MCF 10A (cell line): ENCODE data around the gene FABP3. TPM values are rescaled to one million over a fixed set of nuclear protein-coding genes. Genes with fewer than 3 reads are reported as not detected.

ENCODE experiments used
- BruUV-seq: library from RNA; stranded (reverse); fragments of 400-500 nt; replicated peaks from 2 replicates; lab custom pipeline; 2021; lab: Mats Ljungman, UMichigan
- CTCF ChIA-PET: fragments of 300-600 bp; sonication (Branson Sonifier 250); formaldehyde crosslinking; extraction: SDS; loops from one replicate; lab custom pipeline; 2021; ENCODE audit warnings: antibody characterized with exemption, inconsistent platforms; lab: Yijun Ruan, JAX
- POLR2A ChIA-PET: fragments of 300-600, 350-650 bp; sonication (Branson Sonifier 250); formaldehyde crosslinking; extraction: SDS; loops from one replicate; lab custom pipeline; 2020; ENCODE audit warnings: antibody characterized with exemption, inconsistent platforms; lab: Yijun Ruan, JAX
- DNase-seq: peaks from one replicate; pipeline ENCODE4 v3.0.0-alpha.2; 2018; ENCODE audit not compliant: unreplicated experiment
- H3K27ac Mint-ChIP-seq: one replicate; pipeline ENCODE4 v1.8.0; 2022; ENCODE audit warnings: mild to moderate bottlenecking, low read depth, mixed read lengths; ENCODE audit not compliant: unreplicated experiment
- H3K27me3 Mint-ChIP-seq: one replicate; pipeline ENCODE4 v1.8.0; 2022; ENCODE audit warnings: mixed read lengths; ENCODE audit not compliant: insufficient read depth, unreplicated experiment
- H3K36me3 Mint-ChIP-seq: one replicate; pipeline ENCODE4 v1.8.0; 2022; ENCODE audit warnings: mild to moderate bottlenecking, moderate library complexity, mixed read lengths; ENCODE audit not compliant: insufficient read depth, unreplicated experiment
- H3K4me1 Mint-ChIP-seq: one replicate; pipeline ENCODE4 v1.8.0; 2022; ENCODE audit warnings: mixed read lengths; ENCODE audit not compliant: insufficient read depth, unreplicated experiment
- H3K4me3 Mint-ChIP-seq: one replicate; pipeline ENCODE4 v1.8.0; 2022; ENCODE audit warnings: mild to moderate bottlenecking, moderate library complexity, mixed read lengths; ENCODE audit not compliant: unreplicated experiment
- H3K9me3 Mint-ChIP-seq: one replicate; pipeline ENCODE4 v1.8.0; 2022; ENCODE audit warnings: mixed read lengths; ENCODE audit not compliant: unreplicated experiment
- CTCF ChIP-seq: fragments of 200-600 bp; IDR thresholded peaks from one replicate; pipeline ENCODE4 v1.8.0; 2022; ENCODE audit warnings: antibody characterized with exemption, mild to moderate bottlenecking; ENCODE audit not compliant: unreplicated experiment
- intact Hi-C: fragments of 100-400 bp; cut with micrococcal nuclease; formaldehyde crosslinking; loops from 2 replicates; pipeline ENCODE4 v1.14.1; 2022
- total RNA-seq: library from RNA; stranded (reverse); gene quantifications from 2 replicates; pipeline ENCODE4 v1.2.3, GENCODE V29; 2022

The FABP3 gene
- total RNA-seq, 1 experiment from 2014 or later = not detected

- Mint-ChIP-seq H3K27me3 (no peaks in the 10 kb centered on the region), H3K9me3 (no peaks in the 10 kb centered on the region), H3K36me3 (peaks cover 38% of the 10 kb centered on the region), H3K27ac (no peak overlapping the region), H3K4me3 (no peak overlapping the region), H3K4me1 (no peaks in the 10 kb centered on the region)
- ChIA-PET POLR2A (no interaction called here), CTCF (no interaction called here)
- intact Hi-C loops = no loop called here
- no peak for DNase-seq
- BruUV-seq = no TSS peak
- TF ChIP-seq CTCF = no peak
Measured at GRCh38 chr1:31354283-31354682, 18.6 kb downstream of the FABP3 start.

GRCh38 chr1:31348449-31348848 lies 24.4 kb downstream of the FABP3 start:
- POLR2A ChIA-PET = no interaction called here
- H3K36me3 Mint-ChIP-seq = peaks cover 69% of the 10 kb centered on the region
- H3K27me3 Mint-ChIP-seq = no peaks in the 10 kb centered on the region
- H3K9me3 Mint-ChIP-seq = no peaks in the 10 kb centered on the region
- intact Hi-C loops = no loop called here
- CTCF ChIA-PET = interaction anchor here (0.7 to 2.1 kb wide), 4 partner anchors 10 to 201 kb away, joined by 3 to 12 read pairs (median 5); no protein-coding TSS in a partner anchor
- no peak for TF ChIP-seq CTCF
- no peaks in the 10 kb centered on the region for H3K4me1 Mint-ChIP-seq
- no TSS peak for BruUV-seq
- DNase-seq = no peak
- no peak overlapping the region for H3K27ac Mint-ChIP-seq
- H3K4me3 Mint-ChIP-seq = no peak overlapping the region

- no peak for TF ChIP-seq CTCF
- peaks cover 61% of the 10 kb centered on the region for H3K36me3 Mint-ChIP-seq
- H3K4me3 Mint-ChIP-seq = no peak overlapping the region
- H3K27ac Mint-ChIP-seq = no peak overlapping the region
- H3K27me3 Mint-ChIP-seq = no peaks in the 10 kb centered on the region
- ChIA-PET POLR2A (interaction anchor here (1.0 kb wide), 1 partner anchor 12 kb away, joined by 4 read pairs; no protein-coding TSS in a partner anchor), CTCF (interaction anchor here (0.7 to 2.1 kb wide), 4 partner anchors 11 to 967 kb away, joined by 3 to 12 read pairs (median 4); no protein-coding TSS in a partner anchor)
- BruUV-seq = no TSS peak
- intact Hi-C loops = no loop called here
- DNase-seq = no peak
- no peaks in the 10 kb centered on the region for H3K9me3 Mint-ChIP-seq
- no peaks in the 10 kb centered on the region for H3K4me1 Mint-ChIP-seq
Measured at GRCh38 chr1:31346785-31347184, 26.1 kb downstream of the FABP3 start.

DNA sequence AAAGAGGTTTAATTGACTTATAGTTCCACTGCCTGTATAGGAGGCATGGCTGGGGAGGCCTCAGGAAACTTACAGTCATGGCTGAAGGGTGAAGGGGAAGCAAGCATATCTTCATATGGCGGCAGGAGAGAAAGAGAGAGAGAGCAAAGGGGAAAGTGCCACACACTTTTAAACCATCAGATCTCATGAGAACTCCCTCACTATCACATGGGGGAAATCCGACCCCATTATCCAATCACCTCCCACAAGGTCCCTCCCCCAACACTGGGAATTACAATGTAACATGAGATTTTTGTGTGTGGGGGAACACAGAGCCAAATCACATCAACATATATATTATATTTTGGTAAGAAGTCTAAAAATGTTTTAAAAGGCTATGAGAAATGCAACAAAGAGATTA lies 27.2 kb downstream of the FABP3 start:
- intact Hi-C loops = no loop called here
- Mint-ChIP-seq H3K9me3 (no peaks in the 10 kb centered on the region), H3K36me3 (peaks cover 53% of the 10 kb centered on the region), H3K27ac (no peak overlapping the region), H3K4me1 (no peaks in the 10 kb centered on the region), H3K27me3 (no peaks in the 10 kb centered on the region), H3K4me3 (no peak overlapping the region)
- ChIA-PET POLR2A (no interaction called here), CTCF (interaction anchor here (0.6 to 1.0 kb wide), 2 partner anchors 8 to 82 kb away, joined by 3 to 5 read pairs; no protein-coding TSS in a partner anchor)
- no peak for DNase-seq
- BruUV-seq = no TSS peak
- no peak for TF ChIP-seq CTCF
